Mucosa of stomach (tissue), 1 donor: ENCODE measurements around the gene SLF1.

Experiments used
- H3K27me3 ChIP-seq: one replicate; pipeline ENCODE4 v1.7.0; 2013; ENCODE audit warnings: mild to moderate bottlenecking, low read length; ENCODE audit not compliant: control insufficient read depth, insufficient read depth
- H3K36me3 ChIP-seq: one replicate; pipeline ENCODE4 v1.7.0; 2013; ENCODE audit warnings: low read length; ENCODE audit not compliant: control insufficient read depth, insufficient read depth
- H3K4me1 ChIP-seq: one replicate; pipeline ENCODE4 v1.7.0; 2013; ENCODE audit warnings: mild to moderate bottlenecking, low read length; ENCODE audit not compliant: control insufficient read depth, insufficient read depth
- H3K4me3 ChIP-seq: one replicate; pipeline ENCODE4 v1.7.0; 2013; ENCODE audit warnings: low read length
- H3K9ac ChIP-seq: one replicate; pipeline ENCODE4 v1.7.0; 2013; ENCODE audit warnings: mild to moderate bottlenecking, low read length, moderate library complexity
- H3K9me3 ChIP-seq: one replicate; pipeline ENCODE4 v1.7.0; 2013; ENCODE audit warnings: mild to moderate bottlenecking, low read length, moderate library complexity; ENCODE audit not compliant: control insufficient read depth
- donor health status: Pancreatic carcinoma.

SLF1 gene

DNA sequence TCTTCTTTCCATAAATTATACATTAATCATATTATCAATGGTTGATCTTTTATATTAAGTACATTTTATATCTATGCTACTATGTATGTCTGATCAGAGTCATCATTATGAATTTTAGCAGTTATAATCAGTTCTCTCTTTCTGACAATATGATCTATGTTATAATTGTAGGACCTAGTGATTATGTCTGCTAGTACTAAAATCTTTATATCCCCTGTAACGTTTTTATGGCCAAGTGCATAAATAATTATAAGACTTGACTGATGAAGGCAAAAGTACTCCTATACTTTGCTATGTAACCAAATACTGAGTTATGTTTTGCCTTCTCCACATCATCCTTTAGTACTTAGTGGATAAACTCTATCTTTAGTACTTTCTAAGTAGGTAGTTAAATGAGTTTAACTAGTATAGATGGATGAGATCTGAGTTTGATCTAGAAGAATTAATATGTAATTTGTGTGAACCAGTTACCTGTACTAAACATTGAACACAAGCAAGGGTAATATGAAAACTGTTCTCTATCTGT lies 75.4 kb downstream of the SLF1 start:
- Histone ChIP-seq H3K4me3 (no peak overlapping the region), H3K9me3 (no peaks in the 10 kb centered on the region), H3K27me3 (no peaks in the 10 kb centered on the region), H3K36me3 (no peaks in the 10 kb centered on the region), H3K9ac (no peak overlapping the region), H3K4me1 (no peaks in the 10 kb centered on the region)

GRCh38 chr5:94694671-94695070 lies 76.2 kb downstream of the SLF1 start:
- no peaks in the 10 kb centered on the region for H3K36me3 ChIP-seq
- no peak overlapping the region for H3K4me3 ChIP-seq
- no peaks in the 10 kb centered on the region for H3K9me3 ChIP-seq
- H3K27me3 ChIP-seq: no peaks in the 10 kb centered on the region
- H3K9ac ChIP-seq: no peak overlapping the region
- H3K4me1 ChIP-seq: no peaks in the 10 kb centered on the region

GRCh38 chr5:94698197-94698596 lies 79.7 kb downstream of the SLF1 start:
- Histone ChIP-seq H3K27me3 (no peaks in the 10 kb centered on the region), H3K4me1 (no peaks in the 10 kb centered on the region), H3K4me3 (no peak overlapping the region), H3K36me3 (no peaks in the 10 kb centered on the region), H3K9me3 (no peaks in the 10 kb centered on the region), H3K9ac (no peak overlapping the region)

- Histone ChIP-seq H3K9ac (no peak overlapping the region), H3K4me3 (no peak overlapping the region), H3K36me3 (no peaks in the 10 kb centered on the region), H3K4me1 (no peaks in the 10 kb centered on the region), H3K9me3 (no peaks in the 10 kb centered on the region), H3K27me3 (no peaks in the 10 kb centered on the region)
These were observed 81.1 kb downstream of the SLF1 start for GRCh38 chr5:94699562-94699961.

- Histone ChIP-seq H3K4me3 (no peak overlapping the region), H3K4me1 (no peaks in the 10 kb centered on the region), H3K27me3 (no peaks in the 10 kb centered on the region), H3K9ac (no peak overlapping the region), H3K9me3 (no peaks in the 10 kb centered on the region), H3K36me3 (no peaks in the 10 kb centered on the region)
These were observed 82.1 kb downstream of the SLF1 start for GRCh38 chr5:94700592-94700991.

GRCh38 chr5:94702729-94703128 lies 84.3 kb downstream of the SLF1 start:
- Histone ChIP-seq H3K36me3 (no peaks in the 10 kb centered on the region), H3K4me3 (no peak overlapping the region), H3K4me1 (no peaks in the 10 kb centered on the region), H3K9ac (no peak overlapping the region), H3K27me3 (no peaks in the 10 kb centered on the region), H3K9me3 (no peaks in the 10 kb centered on the region)

GRCh38 chr5:94705427-94705826 lies 87.0 kb downstream of the SLF1 start:
- no peaks in the 10 kb centered on the region for H3K36me3 ChIP-seq
- no peak overlapping the region for H3K4me3 ChIP-seq
- no peaks in the 10 kb centered on the region for H3K27me3 ChIP-seq
- no peak overlapping the region for H3K9ac ChIP-seq
- no peaks in the 10 kb centered on the region for H3K4me1 ChIP-seq
- no peaks in the 10 kb centered on the region for H3K9me3 ChIP-seq

DNA sequence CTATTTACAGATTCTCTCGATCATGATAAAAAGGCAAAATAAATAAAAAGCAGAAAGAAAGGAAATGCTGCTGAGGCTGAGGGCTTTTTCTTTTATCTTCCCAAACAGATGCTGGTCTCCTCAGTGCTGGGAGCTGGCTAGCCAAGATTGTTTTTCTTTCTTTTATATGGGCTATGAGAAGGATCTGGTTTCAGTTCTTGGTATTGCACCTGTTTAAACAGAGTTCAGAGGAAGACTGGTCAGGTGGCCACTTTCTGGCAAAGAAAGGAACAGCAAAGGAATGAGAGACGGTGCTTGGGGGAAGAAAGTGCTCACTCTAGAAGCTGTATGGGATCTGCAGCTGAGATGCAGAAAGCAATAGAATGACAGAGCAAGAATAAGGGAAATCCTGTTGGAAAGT lies 88.9 kb downstream of the SLF1 start:
- H3K4me3 ChIP-seq: no peak overlapping the region
- H3K27me3 ChIP-seq: no peaks in the 10 kb centered on the region
- no peaks in the 10 kb centered on the region for H3K4me1 ChIP-seq
- H3K9ac ChIP-seq: no peak overlapping the region
- no peaks in the 10 kb centered on the region for H3K9me3 ChIP-seq
- H3K36me3 ChIP-seq: no peaks in the 10 kb centered on the region

DNA sequence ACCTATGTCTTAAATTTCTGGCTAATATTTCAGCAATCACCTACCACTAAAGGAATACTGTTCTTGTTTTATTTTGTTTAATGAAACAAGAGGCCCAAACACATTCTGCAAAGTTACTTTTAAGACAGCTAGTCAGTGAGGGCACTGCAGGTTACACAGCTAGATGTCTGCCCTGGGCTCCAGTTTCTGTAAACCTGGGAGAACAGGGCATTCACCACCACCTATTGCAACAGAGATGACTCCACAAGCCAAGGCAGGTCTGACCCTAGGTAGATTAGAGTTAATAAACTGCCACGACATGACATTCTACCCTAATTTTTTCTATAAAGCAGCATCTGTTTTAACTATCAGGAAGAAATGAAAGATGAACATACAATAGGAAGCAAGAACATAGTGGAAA lies 90.8 kb downstream of the SLF1 start:
- H3K4me1 ChIP-seq: no peaks in the 10 kb centered on the region
- no peaks in the 10 kb centered on the region for H3K36me3 ChIP-seq
- no peaks in the 10 kb centered on the region for H3K27me3 ChIP-seq
- H3K9ac ChIP-seq: no peak overlapping the region
- H3K9me3 ChIP-seq: no peaks in the 10 kb centered on the region
- no peak overlapping the region for H3K4me3 ChIP-seq

DNA sequence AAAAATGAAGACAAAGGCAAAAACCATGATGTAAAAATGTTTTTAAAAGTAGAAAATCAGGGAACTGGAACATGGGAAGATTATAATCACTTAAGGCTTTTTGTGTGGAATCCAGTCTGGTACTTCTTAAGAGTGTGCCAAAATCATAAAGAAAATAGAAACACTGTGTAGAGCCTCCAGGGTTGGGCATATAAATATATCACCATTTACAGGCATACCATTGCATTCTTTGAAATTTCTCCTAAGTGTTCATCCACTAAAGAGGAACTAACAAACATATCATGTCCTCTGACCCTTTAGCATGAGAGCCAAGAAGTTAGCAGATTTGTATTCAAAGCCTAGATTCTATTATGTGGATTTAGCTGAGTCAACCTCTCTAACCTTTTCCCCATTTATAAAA lies 93.3 kb downstream of the SLF1 start:
- no peak overlapping the region for H3K9ac ChIP-seq
- H3K36me3 ChIP-seq: no peaks in the 10 kb centered on the region
- H3K27me3 ChIP-seq: no peaks in the 10 kb centered on the region
- H3K9me3 ChIP-seq: no peaks in the 10 kb centered on the region
- H3K4me1 ChIP-seq: no peaks in the 10 kb centered on the region
- no peak overlapping the region for H3K4me3 ChIP-seq

DNA sequence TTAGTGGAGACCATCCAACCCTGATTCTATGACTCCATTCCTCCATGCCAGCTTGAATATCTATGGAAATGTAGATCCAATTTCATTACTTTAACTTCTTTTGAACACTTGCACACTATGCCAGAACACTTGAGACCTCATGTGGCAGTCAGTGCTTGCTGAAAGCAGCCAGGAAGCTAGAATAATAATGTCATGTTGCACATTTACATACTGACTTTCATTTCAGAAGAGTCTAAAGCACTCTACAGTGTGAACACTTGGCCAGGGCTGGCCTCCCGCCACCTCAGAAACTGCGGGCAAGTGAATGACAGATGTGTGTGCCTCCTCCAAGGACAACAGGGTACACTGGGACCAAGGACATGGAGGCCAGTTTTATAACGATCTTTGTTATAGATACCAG lies 97.3 kb downstream of the SLF1 start:
- Histone ChIP-seq H3K9ac (no peak overlapping the region), H3K4me3 (no peak overlapping the region), H3K27me3 (no peaks in the 10 kb centered on the region), H3K4me1 (no peaks in the 10 kb centered on the region), H3K36me3 (no peaks in the 10 kb centered on the region), H3K9me3 (no peaks in the 10 kb centered on the region)

- Histone ChIP-seq H3K9me3 (no peaks in the 10 kb centered on the region), H3K4me1 (no peaks in the 10 kb centered on the region), H3K4me3 (no peak overlapping the region), H3K36me3 (no peaks in the 10 kb centered on the region), H3K9ac (no peak overlapping the region), H3K27me3 (no peaks in the 10 kb centered on the region)
These were observed 106.7 kb downstream of the SLF1 start for GRCh38 chr5:94725142-94725541.

DNA sequence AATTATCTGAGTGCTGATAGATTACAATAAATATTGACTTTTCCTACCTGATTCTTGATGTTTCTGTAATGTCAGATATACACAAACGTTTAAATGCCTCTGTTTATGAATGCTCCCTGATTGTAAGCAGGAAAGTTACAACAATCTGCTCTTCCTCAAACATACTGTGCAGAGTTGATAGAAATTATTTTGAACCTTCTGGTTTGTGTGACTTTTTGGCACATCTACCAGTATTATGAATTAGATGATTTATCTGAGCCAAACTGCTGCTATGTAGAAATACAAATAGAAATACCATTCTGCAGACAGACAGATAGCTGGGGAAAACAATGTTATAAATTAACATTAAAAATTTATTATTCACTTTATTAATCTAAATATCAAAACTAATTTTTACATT lies 113.0 kb downstream of the SLF1 start:
- Histone ChIP-seq H3K36me3 (no peaks in the 10 kb centered on the region), H3K4me1 (no peaks in the 10 kb centered on the region)

More for the DNA sequence above, 113.0 kb downstream of the SLF1 start:
- Histone ChIP-seq H3K9ac (no peak overlapping the region), H3K4me3 (no peak overlapping the region), H3K27me3 (no peaks in the 10 kb centered on the region), H3K9me3 (no peaks in the 10 kb centered on the region)
